Medulla oblongata (tissue), 1 donor: ENCODE results near the gene ABCF1.

Experiments
- DNase-seq: peaks from one replicate; pipeline ENCODE4 v3.0.0-alpha.2; 2015; ENCODE audit errors: extremely low spot score

The ABCF1 gene

GRCh38 chr6:30557683-30557981, 13.6 kb upstream of the ABCF1 start:
- DNase-seq, result no peak

GRCh38 chr6:30560930-30561329, 10.3 kb upstream of the ABCF1 start:
- DNase-seq, result no peak

GRCh38 chr6:30562470-30563425, 8.5 kb upstream of the ABCF1 start:
- DNase-seq, result no peak

- DNase-seq, result no peak
Measured at GRCh38 chr6:30564114-30564513, 7.1 kb upstream of the ABCF1 start.

GRCh38 chr6:30565772-30566171, 5.5 kb upstream of the ABCF1 start:
- DNase-seq, result no peak

GRCh38 chr6:30568245-30568644, 3.0 kb upstream of the ABCF1 start:
- no peak for DNase-seq

GRCh38 chr6:30570263-30570662, 979 bp upstream of the ABCF1 start:
- DNase-seq, result no peak

- DNase-seq, result no peak
Measured at GRCh38 chr6:30570740-30571074, 535 bp upstream of the ABCF1 start.

- no peak for DNase-seq
Measured at GRCh38 chr6:30571762-30572082, 480 bp downstream of the ABCF1 start.

GRCh38 chr6:30572148-30572547, 906 bp downstream of the ABCF1 start:
- DNase-seq, result no peak

GRCh38 chr6:30573113-30573512, 1.9 kb downstream of the ABCF1 start:
- DNase-seq, result no peak

GRCh38 chr6:30578051-30578450, 6.8 kb downstream of the ABCF1 start:
- DNase-seq, result no peak

- no peak for DNase-seq
Measured at GRCh38 chr6:30583921-30584320, 12.7 kb downstream of the ABCF1 start.

- no peak for DNase-seq
Measured at GRCh38 chr6:30589754-30590358, 18.6 kb downstream of the ABCF1 start.

- no peak for DNase-seq
Measured at GRCh38 chr6:30590509-30590908, 19.3 kb downstream of the ABCF1 start.

GRCh38 chr6:30591008-30591407, 19.8 kb downstream of the ABCF1 start:
- DNase-seq, result no peak

- no peak for DNase-seq
Measured at GRCh38 chr6:30592287-30592686, 21.0 kb downstream of the ABCF1 start.

GRCh38 chr6:30597315-30598144, 26.3 kb downstream of the ABCF1 start:
- DNase-seq, result peak; percentile 81

- DNase-seq, result no peak
Measured at GRCh38 chr6:30598912-30599624, 27.8 kb downstream of the ABCF1 start.

GRCh38 chr6:30599625-30600324, 28.5 kb downstream of the ABCF1 start:
- no peak for DNase-seq

- peak; percentile 22 for DNase-seq
Measured at GRCh38 chr6:30600451-30600961, 29.3 kb downstream of the ABCF1 start.
